NCI-H345 treated with DMSO at 0.1 percent for 48 hours (cell line): Measurements from ENCODE around the gene SLC23A3.

Source experiments
- DNase-seq: peaks from one replicate; lab custom pipeline; 2025; ENCODE audit not compliant: unreplicated experiment; lab: John Stamatoyannopoulos, UW

Gene SLC23A3

DNA sequence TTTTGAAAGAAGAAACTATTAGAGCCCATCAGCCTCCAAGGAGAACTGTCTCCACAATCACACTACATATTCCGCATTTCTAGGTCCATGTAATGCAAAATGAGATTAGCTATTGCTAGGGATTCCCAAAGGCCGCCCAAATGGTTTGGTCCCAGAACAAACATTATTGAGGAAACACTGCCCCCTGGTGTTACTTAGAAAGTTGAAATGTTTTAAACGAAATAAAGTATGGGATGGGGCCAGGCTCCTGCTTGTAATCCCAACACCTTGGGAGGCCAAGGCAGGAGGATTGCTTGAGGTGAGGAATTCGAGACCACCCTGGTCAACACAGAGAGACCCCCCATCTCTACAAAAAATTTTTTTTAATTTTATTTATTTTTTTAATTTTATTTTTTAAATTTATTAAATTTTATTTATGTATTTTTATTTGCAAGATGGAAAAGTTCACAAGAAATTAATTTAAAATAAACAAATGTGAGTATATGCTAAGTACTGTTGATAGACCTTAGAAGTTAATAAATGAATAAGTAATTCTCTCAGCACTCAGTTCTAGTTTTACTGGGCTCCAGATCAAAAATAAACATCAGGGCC lies 14.7 kb downstream of the SLC23A3 start:
- peak; percentile 71 for DNase-seq

DNA sequence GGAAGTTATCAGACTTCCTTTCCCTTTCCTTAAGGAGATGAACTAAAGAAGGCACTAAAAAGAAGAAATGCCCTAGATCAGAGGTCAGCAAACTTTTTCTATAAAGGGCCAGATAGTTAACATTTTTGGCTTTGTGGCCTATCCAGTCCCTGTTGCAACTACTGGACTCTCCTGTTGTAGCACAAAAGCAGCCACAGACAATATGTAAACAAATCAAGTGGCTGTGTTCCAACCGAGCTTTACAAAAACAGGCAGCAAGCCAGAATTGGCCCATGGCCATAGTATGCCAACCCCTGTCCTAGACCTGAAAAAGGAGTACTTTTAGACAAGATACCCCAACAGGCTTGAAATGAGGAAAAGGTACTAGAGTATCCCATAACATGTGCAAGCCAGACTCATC lies 20.2 kb downstream of the SLC23A3 start:
- no peak for DNase-seq

DNA sequence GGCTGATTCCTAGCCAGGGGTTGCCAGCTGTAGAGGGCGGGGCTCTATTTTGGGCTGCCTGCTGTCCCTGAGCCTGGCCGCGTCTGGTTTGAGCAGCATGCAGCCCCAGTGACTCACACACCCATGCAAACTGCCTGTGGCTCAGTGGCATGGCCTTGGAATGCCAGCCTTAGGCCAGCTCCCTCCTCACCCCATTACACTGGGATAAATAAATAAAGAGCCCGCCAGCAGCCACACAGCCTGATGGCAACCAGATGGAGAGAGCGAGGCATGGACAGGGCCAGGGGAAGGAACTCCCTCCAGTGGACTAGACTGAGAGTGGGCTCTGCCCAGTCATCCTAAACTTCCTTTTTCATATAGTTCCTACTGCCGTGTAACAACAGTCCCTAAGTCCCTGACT lies 27.5 kb downstream of the SLC23A3 start:
- DNase-seq, result no peak

DNA sequence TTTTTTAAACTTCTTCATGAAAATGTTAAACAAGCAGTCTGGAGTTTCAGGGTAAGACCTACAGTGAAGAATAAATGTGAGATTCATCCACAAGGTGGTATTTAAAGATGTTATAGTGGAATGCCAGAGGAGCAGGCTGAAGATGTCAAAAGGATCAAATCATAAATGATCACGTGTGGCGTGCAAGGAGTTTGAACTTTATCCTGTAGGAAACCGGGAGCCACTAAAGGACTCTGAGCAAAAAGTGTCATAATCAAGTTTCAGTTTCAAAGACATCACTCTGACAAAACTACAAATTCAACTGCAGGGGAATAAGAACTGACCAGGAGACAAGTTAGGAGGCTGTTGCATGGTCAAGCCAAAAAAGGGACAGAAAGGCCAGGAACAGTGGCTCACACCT lies 29.1 kb downstream of the SLC23A3 start:
- DNase-seq, result no peak

DNA sequence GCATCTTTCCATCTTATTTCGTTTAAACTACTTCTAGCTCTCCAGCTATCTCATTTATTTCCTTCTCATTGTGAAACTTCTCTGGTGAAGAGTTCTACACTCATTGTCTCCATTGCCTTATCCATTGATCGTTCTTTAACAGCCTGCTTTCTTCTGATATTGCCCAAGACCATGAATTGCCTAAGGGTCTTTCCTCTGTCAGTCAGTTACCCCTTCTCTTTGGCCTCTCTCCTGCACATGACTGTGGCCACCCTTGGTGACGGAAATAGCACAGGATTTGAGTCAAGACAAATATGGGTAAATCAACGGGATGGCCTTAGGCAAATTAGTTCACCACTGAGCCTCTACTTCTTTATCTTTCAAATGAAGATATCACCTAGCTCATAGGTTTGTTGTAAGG lies 35.9 kb downstream of the SLC23A3 start:
- no peak for DNase-seq

DNA sequence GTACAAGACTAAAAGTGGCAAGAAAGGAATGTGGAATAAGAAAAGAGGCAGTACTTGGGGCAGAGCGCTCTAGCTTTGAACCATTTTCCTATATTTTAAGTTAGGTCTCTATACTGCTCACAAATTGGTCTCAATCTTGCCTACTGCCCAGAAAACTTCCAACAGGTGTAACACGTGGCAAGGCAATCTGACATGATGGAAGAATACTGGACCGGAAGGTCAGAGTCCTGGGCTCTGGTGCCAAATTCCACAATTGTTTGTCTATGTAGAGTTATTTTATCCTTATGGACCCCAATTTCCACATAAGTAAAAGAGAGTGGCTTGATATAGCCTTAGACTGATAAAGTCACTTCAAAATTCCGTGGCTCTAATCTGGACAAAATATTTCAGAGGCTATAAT lies 38.1 kb downstream of the SLC23A3 start:
- no peak for DNase-seq

DNA sequence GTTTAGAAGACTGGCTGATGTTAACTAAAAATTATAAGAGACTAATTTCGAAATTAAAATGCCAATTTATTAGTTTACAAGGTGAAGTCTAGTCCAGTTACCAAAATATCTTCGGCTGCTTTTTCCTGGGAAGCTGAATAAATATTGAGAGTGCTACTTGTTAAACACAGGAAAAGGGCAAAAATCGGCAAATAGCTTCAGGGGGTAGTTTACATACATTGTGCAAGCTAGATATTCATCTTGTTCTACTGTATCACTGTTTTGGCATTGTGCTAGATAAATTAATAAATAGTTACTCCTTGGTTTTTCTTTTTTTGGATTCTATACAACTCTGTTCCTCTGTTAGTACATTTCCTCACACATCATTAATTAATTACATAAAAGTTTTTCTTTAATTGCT lies 38.5 kb downstream of the SLC23A3 start:
- no peak for DNase-seq

DNA sequence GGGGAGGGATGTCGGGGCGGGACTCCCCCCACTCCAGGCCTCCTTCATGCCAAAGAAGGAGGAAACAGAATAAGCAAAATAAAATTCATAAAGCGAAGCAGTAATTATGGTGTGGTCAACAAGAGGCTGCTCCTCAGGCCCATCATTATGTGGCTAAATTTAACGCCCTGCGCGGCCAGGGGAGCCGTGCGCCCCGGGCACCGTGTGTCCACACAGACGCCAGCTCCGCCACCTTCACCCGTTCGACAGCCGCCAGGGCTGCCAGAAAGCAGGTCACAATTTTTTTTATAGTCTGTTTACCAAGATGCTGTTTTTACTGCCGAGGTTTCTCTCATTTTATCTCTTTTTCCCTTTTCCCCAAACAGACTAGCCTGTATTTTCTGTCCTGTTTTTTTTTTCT lies 40.2 kb downstream of the SLC23A3 start:
- no peak for DNase-seq

DNA sequence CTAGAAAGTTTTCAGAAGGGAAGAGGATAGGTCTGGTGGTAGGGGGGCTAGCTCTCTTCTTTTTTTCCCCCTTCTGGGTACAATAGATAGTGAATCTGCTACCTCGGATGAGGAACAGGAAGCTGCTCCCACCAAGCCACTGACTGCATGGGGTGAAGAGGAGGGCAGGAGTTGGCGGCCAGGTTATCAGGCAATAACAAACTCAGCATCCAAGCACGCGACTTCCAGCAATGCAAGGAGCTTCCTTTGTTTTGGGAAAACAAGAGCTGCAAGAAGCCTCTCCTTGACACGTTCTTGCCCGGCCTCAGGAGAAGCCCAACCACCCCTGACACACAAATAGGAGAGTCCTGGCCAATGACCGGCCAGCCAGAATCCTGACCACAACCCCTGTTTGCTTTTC lies 41.4 kb downstream of the SLC23A3 start:
- DNase-seq, result no peak

DNA sequence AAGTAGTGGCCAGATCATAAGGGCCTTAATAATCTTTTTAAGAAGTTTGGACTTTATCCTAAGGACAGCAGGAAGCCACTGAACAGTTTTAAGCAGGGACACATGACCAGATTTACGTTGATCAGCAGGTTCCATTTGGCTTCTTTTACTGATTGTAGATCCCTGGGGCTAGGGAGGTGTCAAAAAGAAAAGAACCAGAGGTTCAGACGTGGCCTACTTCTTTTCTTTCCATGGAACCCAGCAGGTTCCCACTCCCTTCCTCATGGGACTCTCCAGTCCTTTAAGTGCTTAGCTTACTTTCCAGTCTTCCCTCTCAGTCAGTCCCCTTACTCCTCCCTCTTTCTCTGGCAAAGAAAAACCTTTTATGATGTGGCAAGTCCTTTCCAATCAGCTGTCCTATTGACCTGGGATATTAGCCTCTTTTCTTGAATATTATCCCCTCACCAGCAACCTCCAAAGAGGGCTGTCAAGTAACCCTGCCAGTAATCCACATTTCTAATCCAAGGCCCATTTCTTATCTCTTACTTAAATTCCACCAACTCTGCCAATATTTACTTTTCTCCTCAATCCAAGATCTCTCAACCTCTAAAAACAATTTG lies 42.7 kb downstream of the SLC23A3 start:
- no peak for DNase-seq

DNA sequence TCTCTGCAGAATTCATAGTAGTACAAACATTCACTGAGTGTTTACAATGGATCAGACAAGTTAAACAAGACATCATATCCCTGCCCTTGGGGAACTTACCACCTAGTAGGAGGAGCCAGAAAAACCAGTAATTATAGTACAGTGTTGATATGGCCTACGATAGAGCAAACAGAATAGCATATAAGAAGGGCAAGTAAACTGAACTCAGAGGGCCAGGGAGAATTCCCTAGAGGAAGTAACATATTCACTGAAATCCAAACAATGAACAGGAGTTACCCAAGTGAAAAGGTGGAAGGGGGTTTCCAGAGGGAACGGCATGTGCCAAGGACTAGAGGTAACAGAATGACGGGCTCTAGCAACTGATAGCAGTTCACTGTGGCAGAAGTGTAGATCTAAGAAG lies 43.3 kb downstream of the SLC23A3 start:
- DNase-seq, result peak; percentile 15

DNA sequence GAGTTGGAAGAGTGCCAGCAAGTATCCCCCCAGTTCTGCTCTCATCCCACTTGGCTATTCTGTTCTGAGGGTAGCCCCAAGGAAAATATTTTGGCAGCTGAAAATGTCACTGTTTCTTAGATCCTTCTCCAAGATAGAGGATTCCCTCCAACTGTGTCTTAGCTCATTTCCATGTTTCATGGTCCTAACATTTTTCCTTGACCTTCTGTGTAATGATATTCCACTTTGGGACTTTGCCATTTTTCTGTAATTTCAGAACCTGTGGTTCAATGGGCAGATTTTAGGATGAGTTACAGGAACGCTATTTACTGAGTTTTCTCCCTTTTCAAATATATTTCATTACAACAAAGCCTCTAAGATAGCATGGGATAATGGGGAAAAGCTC lies 44.0 kb downstream of the SLC23A3 start:
- no peak for DNase-seq

DNA sequence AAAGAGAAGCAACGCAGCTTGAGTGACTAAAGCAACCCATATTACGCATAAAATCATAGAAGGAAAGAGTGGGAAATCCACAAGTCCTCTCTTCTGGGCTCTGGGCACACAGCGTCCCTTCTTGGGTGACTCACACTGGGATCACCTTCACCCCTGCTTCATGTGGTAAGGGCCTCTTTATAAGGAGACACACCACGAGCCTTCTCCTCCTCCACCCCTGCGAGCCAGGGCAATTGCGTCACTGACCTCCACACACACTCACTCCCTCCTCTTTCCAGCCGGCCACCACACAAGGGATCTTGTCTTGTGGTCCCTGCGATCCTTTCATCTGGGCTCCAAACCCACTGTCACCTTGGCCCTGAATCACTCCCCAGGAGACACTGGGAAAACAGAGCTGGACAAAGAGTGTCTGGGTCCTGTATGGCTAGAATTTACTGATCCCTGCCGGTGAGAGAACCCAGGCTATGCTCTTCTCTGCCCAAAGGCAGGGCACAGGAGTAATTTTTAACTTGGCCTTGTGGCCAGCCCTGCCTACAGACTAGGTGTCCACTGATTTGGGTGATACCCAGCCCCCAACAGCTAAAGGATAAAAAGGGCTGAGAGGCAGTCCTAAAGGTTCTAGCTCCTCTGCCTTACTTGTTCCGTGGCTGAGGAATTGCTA lies 44.5 kb downstream of the SLC23A3 start:
- no peak for DNase-seq

DNA sequence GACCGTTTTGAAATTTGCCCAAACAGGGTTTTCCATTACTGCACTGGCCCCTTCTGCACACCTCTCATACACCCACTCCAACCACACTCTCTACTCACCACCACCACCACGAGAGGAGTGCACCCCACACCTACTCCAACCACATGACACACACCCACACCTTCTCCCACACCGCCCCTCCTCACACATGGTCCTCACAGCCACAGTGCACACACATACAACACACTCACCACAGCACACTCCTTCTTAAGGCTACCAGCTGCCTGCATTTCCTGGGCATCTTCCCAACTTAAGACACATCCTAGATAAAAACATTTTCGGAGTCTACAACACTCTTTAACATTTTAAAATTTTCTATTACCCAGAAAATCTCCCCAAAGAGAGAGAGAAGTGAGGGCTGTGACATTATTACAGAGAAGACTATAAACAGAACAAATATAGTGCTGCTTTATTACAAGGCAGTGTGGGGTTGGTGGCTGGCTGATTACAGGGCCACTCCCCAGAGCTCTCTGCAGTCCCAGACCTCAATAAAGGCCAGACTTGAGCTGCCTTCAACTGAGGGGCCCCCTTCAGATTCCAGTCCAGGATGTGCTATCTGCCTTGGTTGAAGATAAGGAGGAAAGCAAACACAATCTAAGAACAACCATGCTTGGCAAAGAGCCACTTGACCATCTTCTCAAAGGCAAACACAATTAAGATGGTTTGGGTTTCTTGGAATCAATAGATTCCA lies 45.3 kb downstream of the SLC23A3 start:
- no peak for DNase-seq

DNA sequence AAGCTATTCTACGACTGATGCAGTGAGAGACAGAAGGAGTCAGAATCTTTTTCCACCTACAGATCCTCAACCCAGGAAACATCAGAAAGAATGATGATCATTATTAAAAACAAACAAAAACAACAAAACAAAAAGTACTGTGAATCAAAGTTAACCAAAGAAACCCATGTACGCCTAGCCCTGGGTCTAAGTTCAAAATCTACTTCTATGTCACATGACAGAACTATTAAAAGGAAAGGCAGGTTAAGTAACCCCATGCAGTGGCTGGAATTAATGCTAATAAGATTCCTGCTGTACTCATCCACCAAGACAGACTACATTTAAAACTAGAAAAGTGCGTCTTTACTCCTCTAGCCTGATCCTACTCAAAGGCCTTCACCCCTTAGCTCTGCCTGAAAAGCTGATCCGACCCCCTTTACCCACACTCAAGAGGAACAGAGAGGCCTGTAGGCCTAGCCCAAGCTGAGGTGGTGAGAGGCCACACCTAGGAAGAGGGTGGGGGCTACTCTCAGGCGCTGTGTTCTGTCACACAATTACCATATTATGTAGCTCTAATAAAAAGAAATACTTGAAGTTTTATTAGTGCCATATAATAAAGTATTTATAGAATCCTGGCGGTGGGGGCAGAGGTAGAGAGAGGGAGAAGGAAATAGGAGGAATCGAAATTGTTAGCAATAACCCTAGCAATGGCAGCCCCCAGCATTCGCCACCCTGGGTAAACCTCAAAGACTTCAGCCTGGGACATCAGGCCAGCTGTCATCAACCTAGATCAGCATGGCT lies 46.3 kb downstream of the SLC23A3 start:
- DNase-seq, result no peak

DNA sequence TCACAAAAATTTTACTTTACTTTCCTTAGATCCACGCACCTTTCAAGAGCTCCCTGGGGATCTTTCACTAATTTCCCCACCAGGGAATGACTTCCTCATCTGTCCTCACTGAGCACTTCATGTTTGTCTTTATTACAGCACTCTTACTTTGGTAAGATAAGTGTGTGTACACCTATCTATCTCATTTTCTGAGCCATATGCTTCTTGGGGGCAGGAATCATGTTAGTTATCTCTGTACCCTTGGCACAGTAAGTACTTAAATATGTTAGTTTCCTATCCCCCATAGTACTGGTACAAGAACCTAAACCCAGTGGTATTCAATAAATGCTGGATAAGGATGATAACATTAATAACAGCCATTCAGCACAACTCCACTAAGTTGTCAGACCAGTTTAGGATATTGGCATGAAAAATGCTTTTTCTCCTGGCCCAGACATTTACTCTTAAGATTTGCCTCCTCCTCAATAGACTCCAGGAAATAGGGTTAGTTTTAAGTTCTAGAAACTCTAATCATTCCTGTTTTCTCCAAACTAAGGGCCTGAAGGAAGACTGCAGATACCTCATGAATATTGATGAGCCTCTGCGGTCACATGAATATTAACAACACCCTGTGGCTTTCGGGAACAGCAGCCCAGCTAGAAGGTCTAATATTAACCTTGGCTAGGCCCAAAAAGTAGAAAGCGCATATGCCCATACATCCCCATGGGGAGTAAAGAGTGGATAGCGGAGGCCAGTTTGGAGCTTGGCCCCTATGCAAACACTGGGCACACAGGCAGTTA lies 47.4 kb downstream of the SLC23A3 start:
- no peak for DNase-seq

DNA sequence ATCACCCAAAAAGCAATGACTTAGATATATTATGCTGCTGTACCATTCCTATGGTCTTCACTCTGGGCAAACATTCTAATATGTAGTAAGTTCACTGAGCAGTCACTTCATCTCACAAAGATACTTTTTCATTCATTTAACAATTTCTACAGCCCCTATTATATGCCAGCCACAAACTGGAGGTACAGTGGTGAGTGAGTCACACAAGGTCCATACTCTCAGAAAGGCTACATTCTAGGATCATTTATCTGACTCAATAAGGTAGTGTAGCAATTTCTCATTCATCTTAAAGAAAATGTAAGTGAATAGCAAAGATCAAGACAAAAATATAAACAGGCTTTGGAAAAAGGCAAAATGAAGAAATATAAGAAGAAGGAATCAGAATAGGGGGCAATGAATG lies 49.7 kb downstream of the SLC23A3 start:
- no peak for DNase-seq

DNA sequence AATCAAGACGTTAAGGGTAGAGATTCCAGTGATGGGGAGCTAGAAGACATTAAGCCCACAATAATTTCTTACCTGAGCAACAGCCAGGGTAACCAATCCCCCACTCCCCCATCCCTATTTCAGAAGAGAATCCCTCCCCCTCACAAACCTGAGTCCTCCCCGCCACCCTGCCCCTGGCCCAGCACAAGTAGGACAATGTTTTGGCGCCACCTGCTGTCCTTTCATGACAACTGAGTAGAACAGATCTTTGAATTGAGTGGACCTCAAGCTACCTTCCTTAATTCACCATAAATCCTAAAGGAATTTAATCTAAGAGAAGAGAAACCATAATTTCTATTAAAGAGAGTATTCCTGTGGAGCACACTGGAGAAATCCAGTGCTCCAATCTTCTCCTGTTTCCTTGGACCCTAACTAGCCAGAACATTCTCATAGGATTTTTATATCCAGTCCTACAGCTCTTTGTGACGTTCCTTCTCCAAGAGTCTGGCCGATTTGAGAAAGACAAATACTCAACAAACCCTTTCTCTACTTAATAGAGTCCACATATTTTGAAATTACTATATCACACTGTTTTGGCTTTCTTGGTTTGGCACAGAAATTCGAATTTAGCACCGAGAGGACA lies 50.3 kb downstream of the SLC23A3 start:
- no peak for DNase-seq

DNA sequence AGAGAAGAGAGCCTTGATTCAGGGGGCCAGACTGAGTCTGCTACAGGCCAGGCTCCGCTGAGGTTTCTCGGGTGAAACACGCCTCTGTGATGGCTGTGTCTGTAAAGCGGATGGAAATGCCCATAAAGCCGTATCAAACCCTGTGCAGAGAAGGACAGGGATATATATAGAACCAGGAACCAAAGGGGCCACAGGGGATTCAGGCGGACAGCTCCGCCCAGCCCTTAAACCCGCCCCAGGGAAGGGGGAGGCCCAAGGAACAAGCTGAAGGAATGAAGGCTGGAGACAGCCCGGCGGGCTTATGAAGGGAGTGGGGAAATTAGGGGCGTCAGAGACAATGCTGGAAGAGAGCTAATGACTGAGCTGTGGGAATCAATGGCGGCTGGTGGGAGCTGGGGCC lies 51.3 kb downstream of the SLC23A3 start:
- DNase-seq, result no peak
